ENCODE results near the gene SP4.

GRCh38 chr7:21550076-21550475, 122.2 kb downstream of the SP4 start:
- TF ChIP-seq, protein P1, sequence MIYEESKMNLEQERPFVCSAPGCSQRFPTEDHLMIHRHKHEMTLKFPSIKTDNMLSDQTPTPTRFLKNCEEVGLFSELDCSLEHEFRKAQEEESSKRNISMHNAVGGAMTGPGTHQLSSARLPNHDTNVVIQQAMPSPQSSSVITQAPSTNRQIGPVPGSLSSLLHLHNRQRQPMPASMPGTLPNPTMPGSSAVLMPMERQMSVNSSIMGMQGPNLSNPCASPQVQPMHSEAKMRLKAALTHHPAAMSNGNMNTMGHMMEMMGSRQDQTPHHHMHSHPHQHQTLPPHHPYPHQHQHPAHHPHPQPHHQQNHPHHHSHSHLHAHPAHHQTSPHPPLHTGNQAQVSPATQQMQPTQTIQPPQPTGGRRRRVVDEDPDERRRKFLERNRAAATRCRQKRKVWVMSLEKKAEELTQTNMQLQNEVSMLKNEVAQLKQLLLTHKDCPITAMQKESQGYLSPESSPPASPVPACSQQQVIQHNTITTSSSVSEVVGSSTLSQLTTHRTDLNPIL (CRISPR knock-in tag; IDR thresholded peaks at IDR 0.05; ENCODE audit: low read depth) = no peak
- TF ChIP-seq ZFP30 (CRISPR knock-in tag; IDR thresholded peaks at IDR 0.05) = no peak
- TF ChIP-seq POU6F1 (CRISPR knock-in tag; IDR thresholded peaks at IDR 0.05; ENCODE audit: borderline replicate concordance, low read depth) = no peak
- TF ChIP-seq BACH2 (CRISPR knock-in tag; IDR thresholded peaks at IDR 0.05; ENCODE audit: borderline replicate concordance) = no peak
- no peak for TF ChIP-seq OSR1 (CRISPR knock-in tag; IDR thresholded peaks at IDR 0.05)
- TF ChIP-seq, protein P2, sequence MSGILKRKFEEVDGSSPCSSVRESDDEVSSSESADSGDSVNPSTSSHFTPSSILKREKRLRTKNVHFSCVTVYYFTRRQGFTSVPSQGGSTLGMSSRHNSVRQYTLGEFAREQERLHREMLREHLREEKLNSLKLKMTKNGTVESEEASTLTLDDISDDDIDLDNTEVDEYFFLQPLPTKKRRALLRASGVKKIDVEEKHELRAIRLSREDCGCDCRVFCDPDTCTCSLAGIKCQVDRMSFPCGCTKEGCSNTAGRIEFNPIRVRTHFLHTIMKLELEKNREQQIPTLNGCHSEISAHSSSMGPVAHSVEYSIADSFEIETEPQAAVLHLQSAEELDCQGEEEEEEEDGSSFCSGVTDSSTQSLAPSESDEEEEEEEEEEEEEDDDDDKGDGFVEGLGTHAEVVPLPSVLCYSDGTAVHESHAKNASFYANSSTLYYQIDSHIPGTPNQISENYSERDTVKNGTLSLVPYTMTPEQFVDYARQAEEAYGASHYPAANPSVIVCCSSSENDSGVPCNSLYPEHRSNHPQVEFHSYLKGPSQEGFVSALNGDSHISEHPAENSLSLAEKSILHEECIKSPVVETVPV (CRISPR knock-in tag; IDR thresholded peaks at IDR 0.05) = no peak
- no peak for TF ChIP-seq CSDC2 (CRISPR knock-in tag; IDR thresholded peaks at IDR 0.05)
- no peak for TF ChIP-seq RARB (CRISPR knock-in tag; IDR thresholded peaks at IDR 0.05)
- TF ChIP-seq TCF4 (CRISPR knock-in tag; IDR thresholded peaks at IDR 0.05; ENCODE audit: borderline replicate concordance) = no peak
- TF ChIP-seq SNAI2 (CRISPR knock-in tag; IDR thresholded peaks at IDR 0.05) = no peak

All from SK-N-SH treated with all-trans-retinoic acid at 6 μM for 48 hours (cell line).